PC-3 (cell line): ENCODE data around the gene HPCA.

Experiments
- EZH2 ChIP-seq: fragments of 300-600 bp; sonication (generic); IDR thresholded peaks from one replicate; pipeline ENCODE4 v1.6.1; 2017; ENCODE audit warnings: antibody characterized with exemption, mild to moderate bottlenecking, low read length; ENCODE audit not compliant: unreplicated experiment
- EZH2phosphoT487 ChIP-seq: fragments of 300-600 bp; sonication (generic); IDR thresholded peaks from 2 replicates; pipeline ENCODE4 v1.6.1; 2018; ENCODE audit warnings: mild to moderate bottlenecking, antibody characterized with exemption, low read length, borderline replicate concordance
- TF ChIP-seq, protein P1 (sequence below): fragments of 300-600 bp; sonication (generic); conservative IDR thresholded peaks from 2 replicates; pipeline ENCODE4 v1.5.1; 2017; ENCODE audit warnings: antibody characterized with exemption, low read depth, mild to moderate bottlenecking, low read length

DNA sequence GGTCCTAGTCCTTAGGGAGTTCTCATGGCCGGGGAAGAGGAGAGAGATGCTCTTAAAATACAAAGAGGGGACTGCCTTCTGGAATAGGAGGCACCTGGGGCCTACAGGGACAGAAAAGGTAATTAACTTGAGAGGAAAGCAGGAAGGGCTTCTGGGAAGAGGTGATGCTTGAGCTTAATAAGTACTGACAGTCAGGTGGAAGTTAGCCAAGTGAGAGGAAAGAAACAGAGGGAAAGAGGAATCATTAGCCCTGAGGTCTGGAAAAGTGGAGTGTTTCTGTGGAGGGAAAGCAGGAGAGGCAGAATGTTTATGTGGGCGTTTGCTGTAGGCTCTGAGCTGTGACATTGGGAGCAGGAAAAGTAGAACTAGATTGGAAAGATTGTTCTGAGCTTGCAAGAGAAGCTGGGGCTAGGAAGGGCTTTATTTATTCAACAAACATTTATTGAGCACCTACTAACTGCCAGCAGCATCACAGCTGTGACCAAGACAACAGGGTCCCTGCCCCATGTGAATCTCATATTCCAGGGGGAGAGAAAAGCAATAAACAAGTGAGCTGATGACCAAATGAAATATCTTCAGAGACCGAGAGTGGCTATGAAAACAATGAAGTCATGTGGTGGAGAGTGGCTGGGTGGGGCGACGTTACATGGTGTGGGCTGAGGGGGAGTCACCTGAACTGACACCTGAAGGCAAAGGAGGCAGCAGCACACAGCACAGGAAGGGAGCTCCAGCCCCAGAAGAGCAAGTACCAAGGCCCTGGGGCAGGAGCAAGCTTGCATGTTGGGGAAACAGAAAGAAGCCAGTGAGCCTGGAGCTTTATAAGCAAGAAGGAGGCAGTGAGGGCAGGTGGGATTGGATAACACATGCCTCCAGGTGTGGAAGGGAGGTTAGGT, 11.2 kb upstream of the HPCA start:
- TF ChIP-seq, protein P1, sequence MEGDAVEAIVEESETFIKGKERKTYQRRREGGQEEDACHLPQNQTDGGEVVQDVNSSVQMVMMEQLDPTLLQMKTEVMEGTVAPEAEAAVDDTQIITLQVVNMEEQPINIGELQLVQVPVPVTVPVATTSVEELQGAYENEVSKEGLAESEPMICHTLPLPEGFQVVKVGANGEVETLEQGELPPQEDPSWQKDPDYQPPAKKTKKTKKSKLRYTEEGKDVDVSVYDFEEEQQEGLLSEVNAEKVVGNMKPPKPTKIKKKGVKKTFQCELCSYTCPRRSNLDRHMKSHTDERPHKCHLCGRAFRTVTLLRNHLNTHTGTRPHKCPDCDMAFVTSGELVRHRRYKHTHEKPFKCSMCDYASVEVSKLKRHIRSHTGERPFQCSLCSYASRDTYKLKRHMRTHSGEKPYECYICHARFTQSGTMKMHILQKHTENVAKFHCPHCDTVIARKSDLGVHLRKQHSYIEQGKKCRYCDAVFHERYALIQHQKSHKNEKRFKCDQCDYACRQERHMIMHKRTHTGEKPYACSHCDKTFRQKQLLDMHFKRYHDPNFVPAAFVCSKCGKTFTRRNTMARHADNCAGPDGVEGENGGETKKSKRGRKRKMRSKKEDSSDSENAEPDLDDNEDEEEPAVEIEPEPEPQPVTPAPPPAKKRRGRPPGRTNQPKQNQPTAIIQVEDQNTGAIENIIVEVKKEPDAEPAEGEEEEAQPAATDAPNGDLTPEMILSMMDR, result no peak
- TF ChIP-seq EZH2phosphoT487 (no peak), EZH2 (no peak)
